Neuronal stem cell (in vitro differentiated cells): Measurements from ENCODE around the gene NOX5.

Source experiments
- DNase-seq: peaks from one replicate; pipeline ENCODE4 v3.0.0-alpha.2; 2013; ENCODE audit warnings: low spot score
- H2AFZ ChIP-seq: one replicate; pipeline ENCODE4 v1.6.1; 2013; ENCODE audit warnings: mild to moderate bottlenecking, low read length, inconsistent platforms
- H2AK5ac ChIP-seq: 2 replicates; pipeline ENCODE4 v1.6.1; 2013; ENCODE audit warnings: low read depth, mild to moderate bottlenecking, inconsistent platforms, low read length, moderate library complexity, mixed read lengths
- H2BK120ac ChIP-seq: 2 replicates; pipeline ENCODE4 v1.6.1; 2013; ENCODE audit warnings: low read depth, mild to moderate bottlenecking, inconsistent platforms, low read length, moderate library complexity, mixed read lengths
- H2BK12ac ChIP-seq: one replicate; pipeline ENCODE4 v1.6.1; 2013; ENCODE audit warnings: low read length, inconsistent platforms
- H2BK15ac ChIP-seq: 2 replicates; pipeline ENCODE4 v1.6.1; 2013; ENCODE audit warnings: mild to moderate bottlenecking, low read length, inconsistent platforms, mixed read lengths
- H2BK5ac ChIP-seq: one replicate; pipeline ENCODE4 v1.6.1; 2013; ENCODE audit warnings: inconsistent platforms, mild to moderate bottlenecking, low read length, moderate library complexity
- H3K14ac ChIP-seq: one replicate; pipeline ENCODE4 v1.6.1; 2013; ENCODE audit warnings: low read length, inconsistent platforms
- H3K18ac ChIP-seq: 2 replicates; pipeline ENCODE4 v1.6.1; 2013; ENCODE audit warnings: low read length, inconsistent platforms
- H3K23ac ChIP-seq: 2 replicates; pipeline ENCODE4 v1.6.1; 2013; ENCODE audit warnings: low read depth, mild to moderate bottlenecking, mixed read lengths, low read length, inconsistent platforms; ENCODE audit not compliant: poor library complexity
- H3K27ac ChIP-seq: replicated peaks from 3 replicates; pipeline ENCODE4 v1.5.1; 2013; ENCODE audit warnings: low read length, inconsistent platforms
- H3K27me3 ChIP-seq, 3 experiments: 2 replicates each; pipeline ENCODE4 v1.6.1; 2013; ENCODE audit warnings: low read length in 3 of 3, mild to moderate bottlenecking in 2 of 3, inconsistent platforms in 1 of 3, low read depth in 1 of 3, mixed read lengths in 1 of 3, moderate library complexity in 1 of 3; ENCODE audit not compliant: control insufficient read depth in 3 of 3, insufficient read depth in 3 of 3
- H3K36me3 ChIP-seq, 2 donors: replicated peaks in 1 of 2; 2 replicates each; pipeline ENCODE4 v1.6.1; 2013; ENCODE audit warnings: low read length in 2 of 2; ENCODE audit not compliant: control insufficient read depth in 2 of 2, insufficient read depth in 2 of 2
- H3K4ac ChIP-seq: 2 replicates; pipeline ENCODE4 v1.6.1; 2013; ENCODE audit warnings: inconsistent platforms, mild to moderate bottlenecking, low read length, moderate library complexity
- H3K4me1 ChIP-seq, 2 donors: 1 replicate in 1 of 2; 2 replicates in 1 of 2; pipeline ENCODE4 v1.6.1; 2013; ENCODE audit warnings: low read length in 2 of 2, low read depth in 1 of 2; ENCODE audit not compliant: control insufficient read depth in 2 of 2, insufficient read depth in 1 of 2
- H3K4me2 ChIP-seq: one replicate; pipeline ENCODE4 v1.6.1; 2013; ENCODE audit warnings: mild to moderate bottlenecking, low read length, inconsistent platforms; ENCODE audit not compliant: insufficient read depth, poor library complexity, severe bottlenecking
- H3K4me3 ChIP-seq, 2 donors: 2 replicates each; pipeline ENCODE4 v1.5.1; 2013; ENCODE audit warnings: low read length in 2 of 2, mild to moderate bottlenecking in 2 of 2, inconsistent platforms in 1 of 2, moderate library complexity in 1 of 2
- H3K79me1 ChIP-seq: one replicate; pipeline ENCODE4 v1.6.1; 2013; ENCODE audit warnings: low read depth, mild to moderate bottlenecking, inconsistent platforms, low read length, moderate library complexity
- H3K9ac ChIP-seq: one replicate; pipeline ENCODE4 v1.6.1; 2013; ENCODE audit warnings: mild to moderate bottlenecking, low read depth, low read length, inconsistent platforms; ENCODE audit not compliant: poor library complexity
- H3K9me3 ChIP-seq, 2 donors: replicated peaks in 1 of 2; 2 replicates each; pipeline versions ENCODE3 to v1.6.1; 2013; ENCODE audit warnings: low read length in 2 of 2, mild to moderate bottlenecking in 2 of 2, inconsistent platforms in 1 of 2, low read depth in 1 of 2, mixed read lengths in 1 of 2, moderate library complexity in 1 of 2; ENCODE audit not compliant: control insufficient read depth in 2 of 2, insufficient read depth in 1 of 2
- H4K8ac ChIP-seq: one replicate; pipeline ENCODE4 v1.6.1; 2013; ENCODE audit warnings: low read depth, mild to moderate bottlenecking, inconsistent platforms, low read length, moderate library complexity
- H4K91ac ChIP-seq: one replicate; pipeline ENCODE4 v1.6.1; 2013; ENCODE audit warnings: low read length, low read depth, mild to moderate bottlenecking, inconsistent platforms; ENCODE audit not compliant: poor library complexity
- WGBS, 2 donors: extraction: QIAGEN DNeasy Blood & Tissue Kit; methylation state at CpG; one replicate each; pipeline ENCODE4 v1.1.7; 2013; ENCODE audit warnings: missing lambda C conversion rate in 2 of 2, mixed read lengths in 1 of 2; ENCODE audit not compliant: insufficient read length in 2 of 2, insufficient replicate concordance in 1 of 2; ENCODE audit errors: extremely low coverage in 2 of 2; 5-methylcytosine and 5-hydroxymethylcytosine counted together

Gene NOX5

DNA sequence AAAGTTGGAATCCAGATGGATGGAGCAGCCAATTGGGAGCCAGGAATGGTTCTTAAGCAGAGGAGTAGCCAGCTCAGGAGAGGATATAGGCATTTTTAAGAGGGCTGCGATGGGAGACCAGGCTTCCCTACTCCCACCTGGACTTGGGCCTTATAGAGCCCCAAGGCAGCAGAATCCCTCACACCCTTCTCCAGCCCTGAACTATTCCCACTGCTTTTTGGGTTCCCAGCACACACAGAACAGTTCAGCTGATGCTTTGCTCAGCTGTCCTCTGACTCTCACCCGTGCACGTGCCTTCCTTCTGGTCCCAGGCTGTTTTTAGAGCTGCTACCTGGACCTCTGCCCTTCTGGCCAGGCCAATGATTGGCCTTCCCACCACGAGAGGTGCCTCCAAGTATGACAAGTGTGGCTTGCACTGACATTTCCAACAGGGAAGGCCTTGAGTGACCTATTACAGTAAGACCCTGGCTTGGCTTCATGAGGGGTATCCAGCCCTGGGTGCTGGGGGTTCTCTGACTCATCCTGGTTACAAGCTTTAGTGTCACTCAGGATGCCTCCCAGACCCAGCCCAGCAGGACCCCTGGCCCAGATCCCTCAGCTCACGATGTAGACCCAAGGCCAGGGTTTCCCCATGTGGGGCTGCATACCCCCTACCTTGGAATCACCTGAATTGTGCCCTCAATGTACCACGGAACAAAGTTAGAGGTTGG is 25.2 kb downstream of the NOX5 start:
- Histone ChIP-seq H3K14ac (no peak overlapping the region), H3K9me3 (no peaks in the 10 kb centered on the region), H3K9ac (no peak overlapping the region), H3K4me2 (no peak overlapping the region), H4K91ac (no peak overlapping the region), H2BK12ac (no peak overlapping the region), H2BK15ac (no peak overlapping the region), H2AFZ (no peak overlapping the region), H3K18ac (no peak overlapping the region), H2BK5ac (no peak overlapping the region), H3K4me3 (no peak overlapping the region), H3K27ac (no peak overlapping the region), H3K23ac (no peak overlapping the region), H3K4me1 (no peaks in the 10 kb centered on the region), H3K79me1 (no peaks in the 10 kb centered on the region), H3K36me3 (no peaks in the 10 kb centered on the region), H3K27me3 (peaks cover 0 to 15% (median 0%) of the 10 kb centered on the region in 3 experiments), H2AK5ac (no peak overlapping the region), H4K8ac (no peak overlapping the region), H3K4ac (no peak overlapping the region), H2BK120ac (no peak overlapping the region)
- no peak for DNase-seq
- WGBS, 2 donors: no CpG with 5 or more reads among the region's 6 CpGs

DNA sequence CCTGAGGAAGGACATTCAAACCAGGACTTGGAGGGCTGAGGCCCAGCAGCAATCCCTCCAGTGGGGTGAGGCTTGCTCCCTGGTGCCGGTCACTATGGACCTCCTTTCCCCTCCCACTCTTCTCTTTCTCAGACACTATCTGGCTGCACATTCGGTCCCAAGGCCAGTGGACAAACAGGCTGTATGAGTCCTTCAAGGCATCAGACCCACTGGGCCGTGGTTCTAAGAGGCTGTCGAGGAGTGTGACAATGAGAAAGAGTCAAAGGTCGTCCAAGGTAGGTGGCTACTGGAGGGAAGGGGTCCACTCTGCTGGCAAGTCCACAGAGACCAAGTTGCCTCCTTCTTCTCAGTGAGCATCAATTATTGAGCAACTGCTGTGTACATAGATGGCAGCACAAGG is 28.0 kb downstream of the NOX5 start:
- Histone ChIP-seq H2BK15ac (no peak overlapping the region), H2BK12ac (no peak overlapping the region), H3K9ac (no peak overlapping the region), H2AK5ac (no peak overlapping the region), H3K4ac (no peak overlapping the region), H3K18ac (no peak overlapping the region), H4K8ac (no peak overlapping the region), H3K9me3 (no peaks in the 10 kb centered on the region), H3K14ac (no peak overlapping the region), H4K91ac (no peak overlapping the region), H3K4me2 (no peak overlapping the region), H3K4me1 (peaks cover 5 to 8% of the 10 kb centered on the region in 2 donors), H2AFZ (no peak overlapping the region), H2BK120ac (no peak overlapping the region), H3K79me1 (no peaks in the 10 kb centered on the region), H3K27ac (no peak overlapping the region), H3K27me3 (peaks cover 0 to 10% (median 0%) of the 10 kb centered on the region in 3 experiments), H3K36me3 (no peaks in the 10 kb centered on the region), H3K23ac (no peak overlapping the region), H2BK5ac (no peak overlapping the region), H3K4me3 (no peak overlapping the region)
- WGBS, 2 donors: no CpG with 5 or more reads among the region's 5 CpGs
- no peak for DNase-seq

DNA sequence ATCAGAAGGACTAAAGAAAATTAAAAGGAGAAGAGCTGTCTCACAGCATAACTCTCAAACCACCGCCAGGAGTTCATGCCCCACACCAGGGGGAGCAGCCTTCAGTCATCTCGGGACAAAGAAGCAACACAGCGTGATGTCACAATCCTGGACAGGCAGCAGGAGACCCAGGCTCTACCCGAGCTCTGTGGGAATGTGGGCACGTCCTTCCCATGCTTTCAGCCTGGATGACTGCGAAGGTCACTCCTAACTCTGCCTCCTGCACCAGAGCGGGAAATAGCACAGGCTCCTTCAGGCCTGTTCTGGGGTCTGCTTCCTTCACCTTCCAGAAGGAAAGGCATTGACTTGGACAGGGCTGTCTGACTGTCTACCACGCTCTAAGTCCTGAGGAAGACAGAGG is 31.3 kb downstream of the NOX5 start:
- Histone ChIP-seq H3K4me3 (no peak overlapping the region), H3K27ac (no peak overlapping the region)

DNA sequence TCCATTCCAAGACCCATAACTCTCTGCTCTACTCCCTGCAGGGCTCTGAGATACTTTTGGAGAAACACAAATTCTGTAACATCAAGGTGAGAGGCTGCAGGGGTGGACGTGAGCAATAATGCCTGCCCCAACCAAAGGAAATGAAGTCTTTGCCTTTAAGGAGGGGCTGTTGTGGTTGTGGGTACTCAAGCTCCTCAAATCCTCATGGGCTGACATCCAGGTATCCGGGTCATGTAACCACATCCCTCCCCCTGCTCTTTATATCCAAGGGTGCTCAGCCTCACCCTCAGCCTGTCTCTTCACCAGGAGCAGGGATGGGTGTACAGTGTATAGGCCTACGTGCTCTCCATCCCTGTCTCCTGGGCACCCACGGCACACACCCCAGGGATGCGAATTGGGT is 32.3 kb downstream of the NOX5 start:
- DNase-seq: no peak
- Histone ChIP-seq H3K18ac (peak overlapping the region; percentile 61), H3K4me2 (no peak overlapping the region)

More for the DNA sequence above, 31.3 kb downstream of the NOX5 start:
- Histone ChIP-seq H3K9ac (no peak overlapping the region), H2BK15ac (no peak overlapping the region), H2AFZ (peak overlapping the region; percentile 62), H3K23ac (no peak overlapping the region), H4K8ac (peak overlapping the region; percentile 5), H3K4ac (no peak overlapping the region), H2BK12ac (no peak overlapping the region), H3K36me3 (no peaks in the 10 kb centered on the region), H3K4me2 (no peak overlapping the region), H2AK5ac (no peak overlapping the region), H3K4me1 (peaks cover 5 to 8% of the 10 kb centered on the region in 2 donors), H3K14ac (no peak overlapping the region), H2BK5ac (no peak overlapping the region), H3K27me3 (no peaks in the 10 kb centered on the region), H4K91ac (no peak overlapping the region), H3K18ac (no peak overlapping the region), H2BK120ac (no peak overlapping the region), H3K79me1 (no peaks in the 10 kb centered on the region), H3K9me3 (no peaks in the 10 kb centered on the region)
- WGBS, 2 donors: no CpG with 5 or more reads among the region's 8 CpGs
- no peak for DNase-seq

More for the DNA sequence above, 32.3 kb downstream of the NOX5 start:
- H3K36me3 ChIP-seq: no peaks in the 10 kb centered on the region
- H3K79me1 ChIP-seq: no peaks in the 10 kb centered on the region
- no peak overlapping the region for H3K4ac ChIP-seq
- H2BK120ac ChIP-seq: no peak overlapping the region
- no peak overlapping the region for H3K9ac ChIP-seq
- H4K8ac ChIP-seq: no peak overlapping the region
- H3K9me3 ChIP-seq: no peaks in the 10 kb centered on the region
- peak overlapping the region; percentile 28 for H2BK15ac ChIP-seq
- peaks cover 5 to 8% of the 10 kb centered on the region in 2 donors for H3K4me1 ChIP-seq
- H2AK5ac ChIP-seq: no peak overlapping the region
- H2BK5ac ChIP-seq: no peak overlapping the region
- H3K4me3 ChIP-seq: no peak overlapping the region
- no peak overlapping the region for H3K14ac ChIP-seq
- no peak overlapping the region for H2BK12ac ChIP-seq
- no peak overlapping the region for H4K91ac ChIP-seq
- no peak overlapping the region for H3K23ac ChIP-seq
- no peak overlapping the region for H3K27ac ChIP-seq
- WGBS, 2 donors: no CpG with 5 or more reads among the region's 5 CpGs
- H2AFZ ChIP-seq: no peak overlapping the region
- no peaks in the 10 kb centered on the region for H3K27me3 ChIP-seq
